Activated T-helper 1 cell treated with anti-CD3 and anti-CD28 coated beads, Interleukin-12 subunit alpha, Interleukin-12 subunit beta, Interleukin-2, Interleukin-4 antibody, amounts not matched to agents 30 ng/mL and 10 ng/mL and 1 ng/mL, durations not matched to agents 14 hours and 24 hours and 36 hours (primary cell): ENCODE measurements around the gene HTT-AS. TPM values are rescaled to one million over a fixed set of nuclear protein-coding genes. Genes with fewer than 3 reads are reported as not detected.
"Not testable (repeated sequence)": the region's sequence is repeated elsewhere in the genome, so short reads cannot be mapped to it uniquely, and the experiment has no call there.

Source experiments
- DNase-seq: peaks from one replicate; pipeline ENCODE4 v3.0.0; 2021; ENCODE audit warnings: low spot score
- H3K27ac Mint-ChIP-seq: one replicate; pipeline ENCODE4 v1.8.0; 2021; ENCODE audit warnings: mild to moderate bottlenecking, mixed read lengths
- H3K27me3 Mint-ChIP-seq: one replicate; pipeline ENCODE4 v1.8.0; 2022; ENCODE audit warnings: mild to moderate bottlenecking, moderate library complexity, mixed read lengths; ENCODE audit not compliant: insufficient read depth
- H3K36me3 Mint-ChIP-seq: one replicate; pipeline ENCODE4 v1.8.0; 2021; ENCODE audit warnings: low read depth, mixed read lengths
- H3K4me1 Mint-ChIP-seq: one replicate; pipeline ENCODE4 v1.8.0; 2021; ENCODE audit warnings: low read depth, mixed read lengths
- H3K4me3 Mint-ChIP-seq: one replicate; pipeline ENCODE4 v1.8.0; 2021; ENCODE audit warnings: mild to moderate bottlenecking, moderate library complexity, mixed read lengths
- H3K9me3 Mint-ChIP-seq: one replicate; pipeline ENCODE4 v1.8.0; 2021; ENCODE audit warnings: mixed read lengths
- intact Hi-C: fragments of 100-400 bp; cut with micrococcal nuclease; formaldehyde crosslinking; loops from one replicate; pipeline ENCODE4 v1.15.1; 2024
- total RNA-seq: library from RNA; stranded (reverse); gene quantifications from 2 replicates; pipeline ENCODE4 v1.2.3, GENCODE V29; 2022

Gene HTT-AS
- total RNA-seq, 1 donor from 2014 or later: not detected

- intact Hi-C loops: no loop called here
- no peak for DNase-seq
- no peak overlapping the region for H3K4me3 Mint-ChIP-seq
- H3K9me3 Mint-ChIP-seq: no peaks in the 10 kb centered on the region
- peaks cover 28% of the 10 kb centered on the region for H3K36me3 Mint-ChIP-seq
- H3K27ac Mint-ChIP-seq: no peak overlapping the region
- no peaks in the 10 kb centered on the region for H3K27me3 Mint-ChIP-seq
- peaks cover 16% of the 10 kb centered on the region for H3K4me1 Mint-ChIP-seq
These were observed 37.1 kb upstream of the HTT-AS start for GRCh38 chr4:3111461-3111860.

GRCh38 chr4:3108211-3108610, 33.9 kb upstream of the HTT-AS start:
- Mint-ChIP-seq H3K4me1 (peaks cover 19% of the 10 kb centered on the region), H3K27ac (peak overlapping the region; percentile 18), H3K36me3 (peaks cover 19% of the 10 kb centered on the region), H3K4me3 (no peak overlapping the region), H3K9me3 (no peaks in the 10 kb centered on the region), H3K27me3 (no peaks in the 10 kb centered on the region)
- intact Hi-C loops: no loop called here
- DNase-seq: no peak

GRCh38 chr4:3107691-3108121, 33.4 kb upstream of the HTT-AS start:
- no peak overlapping the region for H3K4me3 Mint-ChIP-seq

GRCh38 chr4:3107271-3107670, 32.9 kb upstream of the HTT-AS start:
- DNase-seq: no peak
- no peak overlapping the region for H3K4me3 Mint-ChIP-seq
- peak overlapping the region; percentile 23 for H3K27ac Mint-ChIP-seq
- H3K36me3 Mint-ChIP-seq: peaks cover 18% of the 10 kb centered on the region
- H3K27me3 Mint-ChIP-seq: no peaks in the 10 kb centered on the region
- peaks cover 19% of the 10 kb centered on the region for H3K4me1 Mint-ChIP-seq
- H3K9me3 Mint-ChIP-seq: no peaks in the 10 kb centered on the region
- intact Hi-C loops: loop anchor here (2.0 kb wide), 2 partner anchors 22 to 186 kb away; partner anchors contain the start of gene RGS12

More at GRCh38 chr4:3107691-3108121, 33.4 kb upstream of the HTT-AS start:
- H3K27ac Mint-ChIP-seq: no peak overlapping the region
- intact Hi-C loops: loop anchor here (2.0 kb wide), 2 partner anchors 23 to 185 kb away; partner anchors contain the start of gene RGS12
- no peaks in the 10 kb centered on the region for H3K27me3 Mint-ChIP-seq
- H3K9me3 Mint-ChIP-seq: no peaks in the 10 kb centered on the region
- H3K4me1 Mint-ChIP-seq: peaks cover 19% of the 10 kb centered on the region
- DNase-seq: no peak
- H3K36me3 Mint-ChIP-seq: peaks cover 19% of the 10 kb centered on the region

- H3K36me3 Mint-ChIP-seq: peaks cover 15% of the 10 kb centered on the region
- intact Hi-C loops: loop anchor here (1.0 to 2.0 kb wide), 7 partner anchors 22 to 374 kb away; partner anchors contain the start of gene RGS12
These were observed 32.2 kb upstream of the HTT-AS start for GRCh38 chr4:3106339-3107186.

GRCh38 chr4:3098346-3098745, 24.0 kb upstream of the HTT-AS start:
- H3K4me1 Mint-ChIP-seq: peaks cover 9% of the 10 kb centered on the region
- H3K27me3 Mint-ChIP-seq: no peaks in the 10 kb centered on the region
- H3K36me3 Mint-ChIP-seq: peaks cover 31% of the 10 kb centered on the region
- H3K27ac Mint-ChIP-seq: no peak overlapping the region
- H3K9me3 Mint-ChIP-seq: no peaks in the 10 kb centered on the region
- no peak for DNase-seq
- no peak overlapping the region for H3K4me3 Mint-ChIP-seq
- intact Hi-C loops: no loop called here

More at GRCh38 chr4:3106339-3107186, 32.2 kb upstream of the HTT-AS start:
- Mint-ChIP-seq H3K4me3 (no peak overlapping the region), H3K9me3 (no peaks in the 10 kb centered on the region), H3K27me3 (no peaks in the 10 kb centered on the region), H3K4me1 (peaks cover 24% of the 10 kb centered on the region), H3K27ac (peak overlapping the region; percentile 11)
- peak; percentile 79 for DNase-seq

GRCh38 chr4:3096202-3096601, 21.9 kb upstream of the HTT-AS start:
- Mint-ChIP-seq H3K27me3 (no peaks in the 10 kb centered on the region), H3K4me3 (no peak overlapping the region), H3K27ac (no peak overlapping the region), H3K9me3 (no peaks in the 10 kb centered on the region), H3K36me3 (peaks cover 36% of the 10 kb centered on the region), H3K4me1 (peaks cover 6% of the 10 kb centered on the region)
- no peak for DNase-seq
- intact Hi-C loops: no loop called here

- Mint-ChIP-seq H3K36me3 (peaks cover 31% of the 10 kb centered on the region), H3K4me1 (peaks cover 16% of the 10 kb centered on the region)
- DNase-seq, intact Hi-C loops, H3K9me3 Mint-ChIP-seq, H3K4me3 Mint-ChIP-seq, H3K27me3 Mint-ChIP-seq, H3K27ac Mint-ChIP-seq: not testable (repeated sequence)
These were observed 20.4 kb upstream of the HTT-AS start for GRCh38 chr4:3094701-3095100.

GRCh38 chr4:3091464-3091863, 17.1 kb upstream of the HTT-AS start:
- Mint-ChIP-seq H3K36me3 (peaks cover 38% of the 10 kb centered on the region), H3K27ac (no peak overlapping the region), H3K4me3 (no peak overlapping the region), H3K9me3 (no peaks in the 10 kb centered on the region), H3K4me1 (peaks cover 27% of the 10 kb centered on the region), H3K27me3 (no peaks in the 10 kb centered on the region)
- intact Hi-C loops: no loop called here
- DNase-seq: no peak

- peaks cover 56% of the 10 kb centered on the region for H3K4me1 Mint-ChIP-seq
- H3K27me3 Mint-ChIP-seq: no peaks in the 10 kb centered on the region
- no peak overlapping the region for H3K4me3 Mint-ChIP-seq
- H3K9me3 Mint-ChIP-seq: peaks cover 4% of the 10 kb centered on the region
- H3K27ac Mint-ChIP-seq: no peak overlapping the region
- DNase-seq: no peak
- peaks cover 27% of the 10 kb centered on the region for H3K36me3 Mint-ChIP-seq
- intact Hi-C loops: loop anchor here (5.0 kb wide), 1 partner anchor 115 kb away; no protein-coding TSS in a partner anchor
These were observed 12.9 kb upstream of the HTT-AS start for GRCh38 chr4:3087115-3087797.

- intact Hi-C loops: loop anchor here (1.0 to 5.0 kb wide), 4 partner anchors 12 to 116 kb away; partner anchors contain the start of genes HTT and HTT-AS
- H3K27ac Mint-ChIP-seq: peak overlapping the region; percentile 80
- H3K27me3 Mint-ChIP-seq: no peaks in the 10 kb centered on the region
- H3K4me1 Mint-ChIP-seq: peaks cover 58% of the 10 kb centered on the region
- H3K4me3 Mint-ChIP-seq: no peak overlapping the region
- DNase-seq: no peak
- H3K36me3 Mint-ChIP-seq: peaks cover 27% of the 10 kb centered on the region
- peaks cover 4% of the 10 kb centered on the region for H3K9me3 Mint-ChIP-seq
These were observed 11.8 kb upstream of the HTT-AS start for GRCh38 chr4:3085948-3086670.

- intact Hi-C loops: loop anchor here (2.0 kb wide), 1 partner anchor 23 kb away; no protein-coding TSS in a partner anchor
- DNase-seq: no peak
- peaks cover 4% of the 10 kb centered on the region for H3K9me3 Mint-ChIP-seq
- H3K27ac Mint-ChIP-seq: peak overlapping the region; percentile 75
- H3K4me1 Mint-ChIP-seq: peaks cover 64% of the 10 kb centered on the region
- peaks cover 26% of the 10 kb centered on the region for H3K36me3 Mint-ChIP-seq
- no peaks in the 10 kb centered on the region for H3K27me3 Mint-ChIP-seq
- peak overlapping the region; percentile 31 for H3K4me3 Mint-ChIP-seq
These were observed 9.4 kb upstream of the HTT-AS start for GRCh38 chr4:3083732-3084131.
